G401 (cell line): ENCODE measurements around the gene PCSK6. TPM values are rescaled to one million over a fixed set of nuclear protein-coding genes. Genes with fewer than 3 reads are reported as not detected.

Experiments used
- DNase-seq: peaks from one replicate; pipeline ENCODE4 v3.0.0-alpha.2; 2015; ENCODE audit warnings: low spot score
- in situ Hi-C: cut with HindIII; loops from 2 replicates; pipeline ENCODE4 v1.10.0; 2016; ENCODE audit warnings: low sequenced_read_pairs, mixed read lengths
- total RNA-seq: library from RNA; depleted of rRNA; stranded (reverse); fragments of >200 nt; shearing (Covaris generic); gene quantifications from 2 replicates; pipeline ENCODE4 v1.2.3, GENCODE V29; 2014

PCSK6 gene
- total RNA-seq, 1 experiment from 2014 or later: 0.37 TPM

GRCh38 chr15:101374326-101374725, 115.2 kb downstream of the PCSK6 start:
- in situ Hi-C loops: no loop called here
- DNase-seq: no peak

GRCh38 chr15:101373577-101373976, 115.9 kb downstream of the PCSK6 start:
- in situ Hi-C loops: no loop called here
- no peak for DNase-seq

GRCh38 chr15:101372960-101373525, 116.5 kb downstream of the PCSK6 start:
- DNase-seq: no peak
- in situ Hi-C loops: no loop called here

- DNase-seq: no peak
- in situ Hi-C loops: no loop called here
Observed at GRCh38 chr15:101372149-101372577, 117.3 kb downstream of the PCSK6 start.

GRCh38 chr15:101371519-101371918, 118.0 kb downstream of the PCSK6 start:
- DNase-seq: no peak
- in situ Hi-C loops: no loop called here

- in situ Hi-C loops: no loop called here
- DNase-seq: no peak
Observed at GRCh38 chr15:101371081-101371480, 118.4 kb downstream of the PCSK6 start.

- in situ Hi-C loops: no loop called here
- DNase-seq: no peak
Observed at GRCh38 chr15:101370330-101371024, 119.0 kb downstream of the PCSK6 start.

GRCh38 chr15:101369676-101370075, 119.8 kb downstream of the PCSK6 start:
- in situ Hi-C loops: no loop called here
- no peak for DNase-seq

- DNase-seq: no peak
- in situ Hi-C loops: no loop called here
Observed at GRCh38 chr15:101368861-101369642, 120.5 kb downstream of the PCSK6 start.

GRCh38 chr15:101368086-101368780, 121.3 kb downstream of the PCSK6 start:
- in situ Hi-C loops: no loop called here
- DNase-seq: no peak

GRCh38 chr15:101366853-101367252, 122.7 kb downstream of the PCSK6 start:
- DNase-seq: no peak
- in situ Hi-C loops: no loop called here

GRCh38 chr15:101362986-101363566, 126.4 kb downstream of the PCSK6 start:
- in situ Hi-C loops: no loop called here
- DNase-seq: no peak

GRCh38 chr15:101362359-101362758, 127.1 kb downstream of the PCSK6 start:
- DNase-seq: no peak
- in situ Hi-C loops: no loop called here

GRCh38 chr15:101361418-101361817, 128.1 kb downstream of the PCSK6 start:
- in situ Hi-C loops: no loop called here

GRCh38 chr15:101359365-101359947, 130.1 kb downstream of the PCSK6 start:
- DNase-seq: peak; percentile 1
- in situ Hi-C loops: no loop called here

More at GRCh38 chr15:101361418-101361817, 128.1 kb downstream of the PCSK6 start:
- DNase-seq: no peak

- DNase-seq: no peak
- in situ Hi-C loops: no loop called here
Observed at GRCh38 chr15:101358895-101359294, 130.6 kb downstream of the PCSK6 start.

GRCh38 chr15:101357885-101358284, 131.6 kb downstream of the PCSK6 start:
- in situ Hi-C loops: no loop called here
- DNase-seq: no peak

- in situ Hi-C loops: no loop called here
Observed at GRCh38 chr15:101357333-101357732, 132.2 kb downstream of the PCSK6 start.

More at GRCh38 chr15:101357333-101357732, 132.2 kb downstream of the PCSK6 start:
- DNase-seq: no peak
